ENCODE data around the gene CEP170. TPM values are rescaled to one million over a fixed set of nuclear protein-coding genes. Genes with fewer than 3 reads are reported as not detected.
A peak's percentile ranks its signal among the peaks of the same experiment; 100 is the strongest.
"Not testable (repeated sequence)": the region's sequence is repeated elsewhere in the genome, so short reads cannot be mapped to it uniquely, and the experiment has no call there.

CEP170 gene
- polyA plus RNA-seq, 6 donors from 2014 or later = 16.6 to 36.0 (median 23.2) TPM

- ATAC-seq (ENCODE audit: low read depth in 2 of 2) = no peak
- DNase-seq = no peak
- H3K27me3 Mint-ChIP-seq = no peaks in the 10 kb centered on the region
- H3K4me1 Mint-ChIP-seq = peaks cover 5 to 17% (median 5%) of the 10 kb centered on the region in 3 donors
- no peak overlapping the region for H3K4me3 Mint-ChIP-seq
- H3K36me3 Mint-ChIP-seq = peaks cover 12 to 14% of the 10 kb centered on the region in 2 donors
- peak overlapping the region in 3 of 6 donors; percentile 39 to 62 (median 56) for H3K27ac Mint-ChIP-seq
- H3K9me3 Mint-ChIP-seq = no peaks in the 10 kb centered on the region
Measured at GRCh38 chr1:243213045-243213787, 41.9 kb downstream of the CEP170 start.

GRCh38 chr1:243211984-243212383, 43.1 kb downstream of the CEP170 start:
- not testable (repeated sequence) for H3K27ac Mint-ChIP-seq; H3K4me3 Mint-ChIP-seq; H3K36me3 Mint-ChIP-seq; ATAC-seq (ENCODE audit: low read depth in 2 of 2); DNase-seq; H3K9me3 Mint-ChIP-seq; H3K27me3 Mint-ChIP-seq
- H3K4me1 Mint-ChIP-seq = peaks cover 0 to 13% (median 0%) of the 10 kb centered on the region in 3 donors

GRCh38 chr1:243205026-243205501, 50.0 kb downstream of the CEP170 start:
- ATAC-seq (ENCODE audit: low read depth in 2 of 2); H3K27ac Mint-ChIP-seq; H3K4me1 Mint-ChIP-seq; H3K4me3 Mint-ChIP-seq; H3K9me3 Mint-ChIP-seq; H3K27me3 Mint-ChIP-seq; DNase-seq: not testable (repeated sequence)
- peaks cover 15 to 16% of the 10 kb centered on the region in 2 donors for H3K36me3 Mint-ChIP-seq

- not testable (repeated sequence) for H3K27me3 Mint-ChIP-seq; H3K9me3 Mint-ChIP-seq; ATAC-seq (ENCODE audit: low read depth in 2 of 2); H3K4me1 Mint-ChIP-seq; H3K4me3 Mint-ChIP-seq; DNase-seq; H3K27ac Mint-ChIP-seq
- peaks cover 15 to 16% of the 10 kb centered on the region in 2 donors for H3K36me3 Mint-ChIP-seq
Measured at GRCh38 chr1:243204336-243204735, 50.7 kb downstream of the CEP170 start.

GRCh38 chr1:243203196-243203595, 51.9 kb downstream of the CEP170 start:
- not testable (repeated sequence) for ATAC-seq (ENCODE audit: low read depth in 2 of 2); DNase-seq; H3K27ac Mint-ChIP-seq; H3K4me1 Mint-ChIP-seq; H3K4me3 Mint-ChIP-seq; H3K27me3 Mint-ChIP-seq; H3K9me3 Mint-ChIP-seq
- peaks cover 15 to 16% of the 10 kb centered on the region in 2 donors for H3K36me3 Mint-ChIP-seq

- not testable (repeated sequence) for H3K27me3 Mint-ChIP-seq; ATAC-seq (ENCODE audit: low read depth in 2 of 2); DNase-seq; H3K27ac Mint-ChIP-seq; H3K9me3 Mint-ChIP-seq; H3K4me1 Mint-ChIP-seq; H3K4me3 Mint-ChIP-seq
- H3K36me3 Mint-ChIP-seq = peaks cover 16% of the 10 kb centered on the region in 2 donors
Measured at GRCh38 chr1:243201316-243201715, 53.8 kb downstream of the CEP170 start.

- not testable (repeated sequence) for DNase-seq; H3K27ac Mint-ChIP-seq; H3K9me3 Mint-ChIP-seq; ATAC-seq (ENCODE audit: low read depth in 2 of 2); H3K4me3 Mint-ChIP-seq; H3K36me3 Mint-ChIP-seq; H3K27me3 Mint-ChIP-seq; H3K4me1 Mint-ChIP-seq
Measured at GRCh38 chr1:243197524-243197923, 57.6 kb downstream of the CEP170 start.

GRCh38 chr1:243193330-243193729, 61.8 kb downstream of the CEP170 start:
- not testable (repeated sequence) for H3K9me3 Mint-ChIP-seq; H3K27ac Mint-ChIP-seq; H3K4me3 Mint-ChIP-seq; DNase-seq; ATAC-seq (ENCODE audit: low read depth in 2 of 2); H3K27me3 Mint-ChIP-seq
- Mint-ChIP-seq H3K4me1 (peaks cover 6 to 14% (median 13%) of the 10 kb centered on the region in 3 donors), H3K36me3 (peaks cover 10 to 22% of the 10 kb centered on the region in 2 donors)

- H3K27ac Mint-ChIP-seq; H3K27me3 Mint-ChIP-seq; DNase-seq; H3K9me3 Mint-ChIP-seq; H3K4me3 Mint-ChIP-seq; H3K4me1 Mint-ChIP-seq; ATAC-seq (ENCODE audit: low read depth in 2 of 2); H3K36me3 Mint-ChIP-seq: not testable (repeated sequence)
Measured at GRCh38 chr1:243186201-243186995, 68.7 kb downstream of the CEP170 start.

- H3K4me3 Mint-ChIP-seq; H3K27me3 Mint-ChIP-seq; DNase-seq; ATAC-seq (ENCODE audit: low read depth in 2 of 2); H3K27ac Mint-ChIP-seq; H3K4me1 Mint-ChIP-seq; H3K9me3 Mint-ChIP-seq: not testable (repeated sequence)
- peaks cover 0 to 10% of the 10 kb centered on the region in 2 donors for H3K36me3 Mint-ChIP-seq
Measured at GRCh38 chr1:243184787-243185186, 70.3 kb downstream of the CEP170 start.

- not testable (repeated sequence) for H3K4me1 Mint-ChIP-seq; DNase-seq; H3K4me3 Mint-ChIP-seq; H3K27ac Mint-ChIP-seq; H3K27me3 Mint-ChIP-seq; ATAC-seq (ENCODE audit: low read depth in 2 of 2); H3K9me3 Mint-ChIP-seq
- H3K36me3 Mint-ChIP-seq = peaks cover 3 to 21% of the 10 kb centered on the region in 2 donors
Measured at GRCh38 chr1:243183661-243184060, 71.4 kb downstream of the CEP170 start.

GRCh38 chr1:243183176-243183575, 71.9 kb downstream of the CEP170 start:
- not testable (repeated sequence) for H3K4me3 Mint-ChIP-seq; H3K27me3 Mint-ChIP-seq; H3K9me3 Mint-ChIP-seq; H3K27ac Mint-ChIP-seq; H3K4me1 Mint-ChIP-seq; DNase-seq; ATAC-seq (ENCODE audit: low read depth in 2 of 2)
- peaks cover 3 to 23% of the 10 kb centered on the region in 2 donors for H3K36me3 Mint-ChIP-seq

- H3K36me3 Mint-ChIP-seq = peaks cover 3 to 23% of the 10 kb centered on the region in 2 donors
- H3K27me3 Mint-ChIP-seq = no peaks in the 10 kb centered on the region
- no peak for DNase-seq
- peaks cover 0 to 4% (median 0%) of the 10 kb centered on the region in 3 donors for H3K4me1 Mint-ChIP-seq
- no peaks in the 10 kb centered on the region for H3K9me3 Mint-ChIP-seq
- peak overlapping the region in 2 of 6 donors; percentile 1 to 74 for H3K27ac Mint-ChIP-seq
- ATAC-seq (ENCODE audit: low read depth in 2 of 2) = no peak
- no peak overlapping the region for H3K4me3 Mint-ChIP-seq
Measured at GRCh38 chr1:243179720-243180119, 75.4 kb downstream of the CEP170 start.

- H3K36me3 Mint-ChIP-seq = peaks cover 3 to 23% of the 10 kb centered on the region in 2 donors
Measured at GRCh38 chr1:243177792-243178191, 77.3 kb downstream of the CEP170 start.

More at GRCh38 chr1:243177792-243178191, 77.3 kb downstream of the CEP170 start:
- H3K27me3 Mint-ChIP-seq; H3K9me3 Mint-ChIP-seq; DNase-seq; H3K4me3 Mint-ChIP-seq; H3K27ac Mint-ChIP-seq; H3K4me1 Mint-ChIP-seq; ATAC-seq (ENCODE audit: low read depth in 2 of 2): not testable (repeated sequence)
